HFF-Myc (cell line): ENCODE measurements around the gene PRKG1.
"Not testable (repeated sequence)": the region's sequence is repeated elsewhere in the genome, so short reads cannot be mapped to it uniquely, and the experiment has no call there.

Source experiments
- DNase-seq: peaks from one replicate; pipeline ENCODE4 v3.0.0-alpha.2; 2011; ENCODE audit warnings: low read depth; ENCODE audit errors: extremely low read depth
- H3K4me3 ChIP-seq: replicated peaks from 2 replicates; pipeline ENCODE4 v1.5.1; 2011; ENCODE audit warnings: low read depth, mild to moderate bottlenecking, control low read depth, low read length
- CTCF ChIP-seq: IDR thresholded peaks from 2 replicates; pipeline ENCODE4 v1.5.1; 2012; ENCODE audit warnings: mild to moderate bottlenecking, low read depth, low read length, control low read depth; ENCODE audit errors: missing control alignments

The PRKG1 gene

GRCh38 chr10:52030051-52030790 lies 955.9 kb downstream of the PRKG1 start:
- DNase-seq, result no peak
- TF ChIP-seq CTCF, result no peak
- no peak overlapping the region for H3K4me3 ChIP-seq

GRCh38 chr10:52030975-52031374 lies 956.7 kb downstream of the PRKG1 start:
- H3K4me3 ChIP-seq, result no peak overlapping the region
- TF ChIP-seq CTCF, result no peak
- DNase-seq, result no peak

- DNase-seq, result no peak
- no peak for TF ChIP-seq CTCF
- no peak overlapping the region for H3K4me3 ChIP-seq
These were observed 957.5 kb downstream of the PRKG1 start for GRCh38 chr10:52031771-52032170.

- DNase-seq, result no peak
- TF ChIP-seq CTCF, result no peak
- H3K4me3 ChIP-seq, result no peak overlapping the region
These were observed 958.7 kb downstream of the PRKG1 start for GRCh38 chr10:52032681-52033629.

GRCh38 chr10:52039002-52039793 lies 964.9 kb downstream of the PRKG1 start:
- H3K4me3 ChIP-seq, DNase-seq: not testable (repeated sequence)

GRCh38 chr10:52040486-52040885 lies 966.2 kb downstream of the PRKG1 start:
- DNase-seq, result no peak
- no peak overlapping the region for H3K4me3 ChIP-seq
- TF ChIP-seq CTCF, result no peak
